Testis (tissue), 3 donors: ENCODE data around the gene ZFC3H1. TPM values are rescaled to one million over a fixed set of nuclear protein-coding genes. Genes with fewer than 3 reads are reported as not detected.
"Not testable (repeated sequence)": the region's sequence is repeated elsewhere in the genome, so short reads cannot be mapped to it uniquely, and the experiment has no call there.

Experiments used
- DNase-seq: peaks from one replicate; pipeline ENCODE4 v3.0.0-alpha.2; 2019
- H3K27ac ChIP-seq, 2 donors: fragments of 200-600 bp; sonication (generic); one replicate each; pipeline ENCODE4 v1.5.1; 2019
- H3K27me3 ChIP-seq: fragments of 200-600 bp; sonication (generic); one replicate; pipeline ENCODE4 v1.5.1; 2019
- H3K36me3 ChIP-seq: fragments of 200-600 bp; sonication (generic); one replicate; pipeline ENCODE4 v1.5.1; 2017; ENCODE audit warnings: low read depth; ENCODE audit errors: missing control alignments
- H3K4me1 ChIP-seq: fragments of 200-600 bp; sonication (generic); one replicate; pipeline ENCODE4 v1.5.1; 2019
- H3K4me3 ChIP-seq, 2 donors: fragments of 200-600 bp; sonication (generic); one replicate each; pipeline ENCODE4 v1.5.1; 2017 to 2019
- H3K9me3 ChIP-seq: fragments of 200-600 bp; sonication (generic); one replicate; pipeline ENCODE4 v1.5.1; 2017
- CTCF ChIP-seq, 3 experiments: fragments of 450-650 bp in 2 of 3; fragments of 200-600 bp in 1 of 3; sonication (generic) in 1 of 3; IDR thresholded peaks; one replicate each; pipeline ENCODE4 v1.5.1; 2016 to 2019; ENCODE audit warnings: antibody characterized with exemption in 3 of 3, mild to moderate bottlenecking in 2 of 3, moderate library complexity in 1 of 3
- POLR2A ChIP-seq: fragments of 450-650 bp; IDR thresholded peaks from one replicate; pipeline ENCODE4 v1.6.1; 2017; ENCODE audit warnings: antibody characterized with exemption, mild to moderate bottlenecking, moderate library complexity
- WGBS, 2 donors: methylation state at CpG; one replicate each; pipeline ENCODE4 v1.1.5; 2018; 5-methylcytosine and 5-hydroxymethylcytosine counted together
- intact Hi-C: fragments of 100-400 bp; cut with DNase I; formaldehyde crosslinking; loops from one replicate; pipeline ENCODE4 v1.15.1; 2023; ENCODE audit warnings: low total_unique reads
- polyA plus RNA-seq: library from polyadenylated mRNA; stranded (reverse); fragments of 350-450 nt; fragmentation: Illumina TruSeq; extraction: RNeasy Lipid Tissue Mini Kit (QIAGEN cat#74804); gene quantifications from one replicate; pipeline ENCODE4 v1.2.3, GENCODE V29; 2014; ENCODE audit warnings: low read depth, low replicate concordance; ENCODE audit not compliant: insufficient read depth
- total RNA-seq, 2 donors: library from RNA; depleted of rRNA; stranded (reverse); fragments of >200 nt; gene quantifications; one replicate each; pipeline ENCODE4 v1.2.3, GENCODE V29; 2016

The ZFC3H1 gene
- total and polyA plus RNA-seq, 3 donors from 2014 or later: 24.1 to 144 (median 83.7) TPM

GRCh38 chr12:71704920-71705319 is 41.3 kb upstream of the ZFC3H1 start:
- no peaks in the 10 kb centered on the region for H3K4me1 ChIP-seq
- intact Hi-C loops: no loop called here
- H3K27ac ChIP-seq: no peak overlapping the region
- H3K27me3 ChIP-seq: no peaks in the 10 kb centered on the region
- no peak for DNase-seq
- no peaks in the 10 kb centered on the region for H3K9me3 ChIP-seq
- H3K36me3 ChIP-seq: no peaks in the 10 kb centered on the region
- 88 to 95% methylated on average over 2 of the region's 2 CpGs for WGBS, 2 donors
- no peak overlapping the region for H3K4me3 ChIP-seq
- TF ChIP-seq POLR2A: no peak
- TF ChIP-seq CTCF (IDR thresholded peaks at IDR 0.05): no peak

- H3K27ac ChIP-seq: no peak overlapping the region
- H3K9me3 ChIP-seq: no peaks in the 10 kb centered on the region
- WGBS, 2 donors: 69 to 74% methylated on average over 2 of the region's 2 CpGs
- H3K4me1 ChIP-seq: no peaks in the 10 kb centered on the region
- H3K27me3 ChIP-seq: no peaks in the 10 kb centered on the region
- intact Hi-C loops: no loop called here
- no peaks in the 10 kb centered on the region for H3K36me3 ChIP-seq
- TF ChIP-seq CTCF (IDR thresholded peaks at IDR 0.05): no peak
- no peak for TF ChIP-seq POLR2A
- no peak overlapping the region for H3K4me3 ChIP-seq
- DNase-seq: no peak
Observed at GRCh38 chr12:71703206-71703605, 39.6 kb upstream of the ZFC3H1 start.

GRCh38 chr12:71702590-71702989 is 38.9 kb upstream of the ZFC3H1 start:
- WGBS, 2 donors: 97 to 98% methylated on average over 5 of the region's 5 CpGs
- no peak for DNase-seq
- Histone ChIP-seq H3K27me3 (no peaks in the 10 kb centered on the region), H3K4me3 (no peak overlapping the region), H3K27ac (no peak overlapping the region), H3K36me3 (no peaks in the 10 kb centered on the region), H3K9me3 (no peaks in the 10 kb centered on the region), H3K4me1 (no peaks in the 10 kb centered on the region)
- no peak for TF ChIP-seq CTCF (IDR thresholded peaks at IDR 0.05)
- no peak for TF ChIP-seq POLR2A
- intact Hi-C loops: no loop called here

DNA sequence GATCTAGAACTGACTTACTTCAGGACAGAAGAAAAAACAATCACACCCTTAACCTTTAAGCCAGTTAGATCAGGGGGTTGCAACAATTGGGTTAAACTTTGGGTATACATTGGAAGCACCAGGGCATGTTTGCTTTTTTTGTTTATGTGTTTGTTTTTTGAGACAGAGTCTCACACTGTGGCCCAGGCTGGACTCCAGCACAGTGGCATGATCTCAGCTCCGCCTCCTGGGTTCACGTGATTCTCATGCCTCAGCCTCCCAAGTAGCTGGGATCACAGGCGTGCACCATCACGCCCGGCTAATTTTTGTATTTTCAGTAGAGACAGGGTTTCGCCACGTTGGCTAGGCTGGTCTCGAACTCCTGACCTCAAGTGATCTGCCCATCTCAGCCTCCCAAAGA is 38.5 kb upstream of the ZFC3H1 start:
- H3K36me3 ChIP-seq, intact Hi-C loops, H3K4me1 ChIP-seq, H3K9me3 ChIP-seq, H3K27ac ChIP-seq, H3K4me3 ChIP-seq, H3K27me3 ChIP-seq, DNase-seq: not testable (repeated sequence)
- 95 to 96% methylated on average over 8 of the region's 8 CpGs for WGBS, 2 donors

- intact Hi-C loops: no loop called here
- Histone ChIP-seq H3K4me1 (no peaks in the 10 kb centered on the region), H3K9me3 (no peaks in the 10 kb centered on the region), H3K4me3 (no peak overlapping the region), H3K36me3 (no peaks in the 10 kb centered on the region), H3K27me3 (no peaks in the 10 kb centered on the region), H3K27ac (no peak overlapping the region)
- 90 to 92% methylated on average over 1 of the region's 1 CpG for WGBS, 2 donors
- DNase-seq: no peak
- TF ChIP-seq POLR2A: no peak
- no peak for TF ChIP-seq CTCF (IDR thresholded peaks at IDR 0.05)
Observed at GRCh38 chr12:71695782-71696181, 32.1 kb upstream of the ZFC3H1 start.
